Activated CD4-positive, alpha-beta T cell treated with anti-CD3 and anti-CD28 coated beads, Interleukin-2, amount 10 ng/mL, durations not matched to agents 7 days and 5 days (primary cell): ENCODE data around the gene SMG6. TPM values are rescaled to one million over a fixed set of nuclear protein-coding genes. Genes with fewer than 3 reads are reported as not detected.

Experiments
- CTCF ChIA-PET: fragments of 350-600 bp; sonication (Branson Sonifier 250); formaldehyde crosslinking; loops from one replicate; lab custom pipeline; 2021; ENCODE audit warnings: antibody characterized with exemption; lab: Charles Lee
- POLR2A ChIA-PET: fragments of 350-600 bp; sonication (Branson Sonifier 250); formaldehyde crosslinking; loops from one replicate; lab custom pipeline; 2021; ENCODE audit warnings: antibody characterized with exemption; lab: Charles Lee
- DNase-seq: peaks from one replicate; pipeline ENCODE4 v3.0.0-alpha.2; 2020
- H3K27ac Mint-ChIP-seq: one replicate; pipeline ENCODE4 v1.8.0; 2021; ENCODE audit warnings: mild to moderate bottlenecking, moderate library complexity, mixed read lengths
- H3K27me3 Mint-ChIP-seq: one replicate; pipeline ENCODE4 v1.8.0; 2021; ENCODE audit warnings: mixed read lengths
- H3K36me3 Mint-ChIP-seq: one replicate; pipeline ENCODE4 v1.8.0; 2021; ENCODE audit warnings: low read depth, mixed read lengths
- H3K4me1 Mint-ChIP-seq: one replicate; pipeline ENCODE4 v1.8.0; 2021; ENCODE audit warnings: mixed read lengths
- H3K4me3 Mint-ChIP-seq: one replicate; pipeline ENCODE4 v1.8.0; 2021; ENCODE audit warnings: mild to moderate bottlenecking, moderate library complexity, mixed read lengths
- H3K9me3 Mint-ChIP-seq: one replicate; pipeline ENCODE4 v1.8.0; 2021; ENCODE audit warnings: mixed read lengths
- total RNA-seq, 2 experiments: library from RNA; stranded (reverse); gene quantifications; one replicate each; pipeline ENCODE4 v1.2.3, GENCODE V29; 2021

Gene SMG6
- total RNA-seq, 2 experiments from 2014 or later = 44.3 to 51.1 TPM

DNA sequence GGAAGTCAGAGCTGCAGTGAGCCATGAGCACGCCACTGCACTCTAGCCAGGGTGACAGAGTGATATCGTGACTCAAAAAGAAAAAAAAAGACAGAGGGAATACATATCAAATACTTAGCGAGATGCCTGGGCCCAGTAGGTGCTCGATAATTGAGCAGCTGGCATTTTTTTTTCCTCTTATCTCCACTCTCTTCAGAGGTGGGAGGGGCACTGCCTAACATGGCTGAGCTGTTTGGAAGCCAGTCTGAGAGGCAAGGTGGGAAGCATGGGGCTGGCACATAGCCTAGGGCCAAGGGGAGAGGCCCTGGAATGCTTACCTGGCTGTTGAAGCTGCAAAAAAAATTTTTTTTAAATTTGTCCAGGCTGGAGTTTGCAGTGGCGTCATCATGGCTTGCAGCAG lies 210.2 kb downstream of the SMG6 start:
- no peak overlapping the region for H3K27ac Mint-ChIP-seq
- peaks cover 59% of the 10 kb centered on the region for H3K4me1 Mint-ChIP-seq
- H3K9me3 Mint-ChIP-seq = no peaks in the 10 kb centered on the region
- H3K36me3 Mint-ChIP-seq = peaks cover 23% of the 10 kb centered on the region
- H3K27me3 Mint-ChIP-seq = no peaks in the 10 kb centered on the region
- no peak overlapping the region for H3K4me3 Mint-ChIP-seq
- DNase-seq = no peak
- POLR2A ChIA-PET = interaction anchor here (0.6 kb wide), 3 partner anchors 11 to 188 kb away, joined by 3 to 4 read pairs (median 4); no protein-coding TSS in a partner anchor
- CTCF ChIA-PET = interaction anchor here (0.5 to 1.8 kb wide), 5 partner anchors 23 to 157 kb away, joined by 3 to 5 read pairs (median 4); no protein-coding TSS in a partner anchor

DNA sequence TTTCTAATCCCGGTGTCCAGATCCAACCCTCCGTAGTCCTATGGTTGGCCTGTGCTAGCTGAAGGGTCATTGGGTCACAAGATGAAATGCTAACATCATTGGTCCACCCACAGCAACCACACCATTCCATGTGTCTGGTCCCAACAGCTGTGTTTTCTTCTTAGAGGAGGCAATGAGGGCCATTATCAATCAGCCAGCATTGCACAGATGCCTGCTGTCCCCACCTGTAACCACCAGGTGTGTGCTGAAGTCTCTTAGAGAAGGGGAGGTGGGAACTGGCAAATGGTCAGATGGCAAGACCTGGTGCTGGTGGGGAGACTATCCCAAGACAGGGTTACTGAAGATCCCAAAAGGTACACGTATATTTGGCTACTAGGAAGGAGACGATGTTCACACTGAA lies 211.3 kb downstream of the SMG6 start:
- Mint-ChIP-seq H3K4me3 (no peak overlapping the region), H3K36me3 (peaks cover 24% of the 10 kb centered on the region), H3K9me3 (no peaks in the 10 kb centered on the region), H3K4me1 (peaks cover 59% of the 10 kb centered on the region), H3K27me3 (no peaks in the 10 kb centered on the region), H3K27ac (peak overlapping the region; percentile 34)
- ChIA-PET CTCF (interaction anchor here (0.8 kb wide), 1 partner anchor 23 kb away, joined by 3 read pairs; no protein-coding TSS in a partner anchor), POLR2A (interaction anchor here (0.7 kb wide), 1 partner anchor 25 kb away, joined by 5 read pairs; no protein-coding TSS in a partner anchor)
- no peak for DNase-seq

DNA sequence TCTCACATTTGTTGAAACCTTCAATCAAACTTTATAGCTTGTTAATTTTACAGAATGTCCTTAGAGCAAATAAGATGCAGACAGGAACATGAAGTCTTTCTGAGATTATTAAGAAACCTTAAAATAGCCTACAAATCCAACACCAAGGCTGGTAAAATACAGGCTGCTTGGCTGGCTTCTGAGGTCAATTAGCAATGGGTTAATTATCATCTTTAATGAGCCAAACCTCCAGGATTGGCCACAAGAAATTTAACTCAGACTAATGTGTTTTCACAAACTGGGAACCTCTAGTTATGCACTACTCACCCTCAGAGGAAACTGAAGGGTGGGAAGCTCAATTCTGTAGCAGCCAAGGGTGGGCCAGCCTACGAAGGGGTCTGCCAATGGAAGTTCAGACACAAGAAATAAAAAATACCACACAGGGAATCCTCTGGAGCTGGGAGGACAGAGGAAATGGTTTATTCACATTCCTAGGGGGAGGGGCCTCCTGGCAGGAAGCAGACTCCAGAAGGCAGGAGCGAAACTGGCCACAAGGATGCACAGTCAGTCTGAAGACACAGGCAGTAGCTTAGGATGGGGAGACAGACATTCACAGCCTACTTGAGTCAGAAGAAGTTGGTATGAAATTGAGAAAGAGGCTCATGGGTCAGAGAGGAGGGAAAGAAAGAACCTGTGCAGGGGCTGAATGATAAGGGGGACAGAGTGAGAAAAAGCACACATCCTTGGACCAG lies 212.6 kb downstream of the SMG6 start:
- Mint-ChIP-seq H3K27ac (peak overlapping the region; percentile 94), H3K4me3 (peak overlapping the region; percentile 84), H3K4me1 (peaks cover 72% of the 10 kb centered on the region), H3K9me3 (no peaks in the 10 kb centered on the region), H3K27me3 (no peaks in the 10 kb centered on the region), H3K36me3 (peaks cover 32% of the 10 kb centered on the region)
- ChIA-PET POLR2A (interaction anchor here (0.6 to 0.7 kb wide), 2 partner anchors 153 to 175 kb away, joined by 3 read pairs; no protein-coding TSS in a partner anchor), CTCF (interaction anchor here (0.6 to 3.9 kb wide), 7 partner anchors 12 to 154 kb away, joined by 4 to 24 read pairs (median 6); partner anchors contain the start of gene HIC1)
- DNase-seq = no peak

- Mint-ChIP-seq H3K27me3 (no peaks in the 10 kb centered on the region), H3K9me3 (no peaks in the 10 kb centered on the region), H3K36me3 (peaks cover 36% of the 10 kb centered on the region), H3K27ac (peak overlapping the region; percentile 94), H3K4me1 (peaks cover 77% of the 10 kb centered on the region), H3K4me3 (peak overlapping the region; percentile 84)
- CTCF ChIA-PET = interaction anchor here (0.6 to 3.9 kb wide), 9 partner anchors 9 to 155 kb away, joined by 3 to 24 read pairs (median 6); partner anchors contain the start of gene HIC1
- DNase-seq = peak; percentile 30
- POLR2A ChIA-PET = interaction anchor here (0.7 kb wide), 1 partner anchor 103 kb away, joined by 3 read pairs; no protein-coding TSS in a partner anchor
These were observed 213.4 kb downstream of the SMG6 start for GRCh38 chr17:2090210-2090641.

- no peaks in the 10 kb centered on the region for H3K9me3 Mint-ChIP-seq
- ChIA-PET POLR2A (interaction anchor here (0.6 to 0.9 kb wide), 2 partner anchors 20 to 31 kb away, joined by 3 to 4 read pairs; no protein-coding TSS in a partner anchor), CTCF (interaction anchor here (0.9 to 3.9 kb wide), 9 partner anchors 8 to 156 kb away, joined by 3 to 24 read pairs (median 6); partner anchors contain the start of gene HIC1)
- peak overlapping the region; percentile 94 for H3K27ac Mint-ChIP-seq
- H3K4me1 Mint-ChIP-seq = peaks cover 85% of the 10 kb centered on the region
- no peaks in the 10 kb centered on the region for H3K27me3 Mint-ChIP-seq
- no peak for DNase-seq
- H3K36me3 Mint-ChIP-seq = peaks cover 41% of the 10 kb centered on the region
- peak overlapping the region; percentile 84 for H3K4me3 Mint-ChIP-seq
These were observed 214.6 kb downstream of the SMG6 start for GRCh38 chr17:2089021-2089422.

DNA sequence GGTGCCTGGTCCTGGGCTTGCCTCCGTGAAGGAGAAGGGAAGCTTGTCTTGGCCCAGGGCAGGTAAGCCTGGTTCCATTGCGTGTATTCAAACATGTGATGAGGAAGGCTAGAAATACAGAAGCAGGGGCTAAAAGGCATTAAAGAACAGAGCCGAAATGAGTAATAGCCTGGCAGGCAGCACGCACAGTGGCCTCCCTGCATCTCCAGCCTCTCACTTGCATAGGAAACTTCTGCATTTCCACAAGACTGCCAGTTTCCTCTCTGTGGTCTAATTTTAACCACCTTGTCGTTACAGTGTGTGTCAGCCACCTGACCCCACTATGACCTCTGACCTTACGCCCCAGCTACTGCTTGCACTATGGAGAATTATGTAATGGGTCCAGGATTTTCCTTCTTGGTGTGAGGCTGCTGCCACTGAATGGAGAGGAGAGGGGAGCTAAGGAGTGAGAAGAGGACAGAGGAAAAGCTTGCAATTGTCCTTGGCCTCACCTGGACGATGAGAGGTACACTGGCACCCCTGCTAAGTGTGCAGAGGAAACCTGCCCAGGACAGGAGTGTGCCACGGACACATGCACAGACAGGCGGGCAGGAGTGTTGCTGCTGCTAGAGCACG lies 215.9 kb downstream of the SMG6 start:
- no peaks in the 10 kb centered on the region for H3K27me3 Mint-ChIP-seq
- CTCF ChIA-PET = interaction anchor here (0.6 to 3.0 kb wide), 10 partner anchors 12 to 295 kb away, joined by 3 to 14 read pairs (median 6); no protein-coding TSS in a partner anchor
- POLR2A ChIA-PET = interaction anchor here (0.8 kb wide), 1 partner anchor 33 kb away, joined by 4 read pairs; the partner anchor contains the start of gene HIC1
- H3K4me1 Mint-ChIP-seq = peaks cover 88% of the 10 kb centered on the region
- peak overlapping the region; percentile 61 for H3K27ac Mint-ChIP-seq
- peaks cover 41% of the 10 kb centered on the region for H3K36me3 Mint-ChIP-seq
- no peaks in the 10 kb centered on the region for H3K9me3 Mint-ChIP-seq
- DNase-seq = peak; percentile 73
- peak overlapping the region; percentile 9 for H3K4me3 Mint-ChIP-seq

GRCh38 chr17:2086306-2086705 lies 217.3 kb downstream of the SMG6 start:
- H3K27ac Mint-ChIP-seq = peak overlapping the region; percentile 68
- peaks cover 45% of the 10 kb centered on the region for H3K36me3 Mint-ChIP-seq
- no peak for DNase-seq
- no peaks in the 10 kb centered on the region for H3K9me3 Mint-ChIP-seq
- POLR2A ChIA-PET = interaction anchor here (0.5 kb wide), 1 partner anchor 958 kb away, joined by 3 read pairs; no protein-coding TSS in a partner anchor
- CTCF ChIA-PET = interaction anchor here (0.5 to 3.0 kb wide), 8 partner anchors 9 to 159 kb away, joined by 3 to 14 read pairs (median 4); no protein-coding TSS in a partner anchor
- H3K4me3 Mint-ChIP-seq = no peak overlapping the region
- no peaks in the 10 kb centered on the region for H3K27me3 Mint-ChIP-seq
- H3K4me1 Mint-ChIP-seq = peaks cover 91% of the 10 kb centered on the region

GRCh38 chr17:2085648-2085949 lies 218.0 kb downstream of the SMG6 start:
- Mint-ChIP-seq H3K27ac (no peak overlapping the region), H3K27me3 (no peaks in the 10 kb centered on the region), H3K9me3 (no peaks in the 10 kb centered on the region), H3K4me1 (peaks cover 89% of the 10 kb centered on the region), H3K4me3 (no peak overlapping the region), H3K36me3 (peaks cover 48% of the 10 kb centered on the region)
- ChIA-PET CTCF (interaction anchor here (1.0 to 1.7 kb wide), 4 partner anchors 9 to 159 kb away, joined by 3 to 7 read pairs (median 4); no protein-coding TSS in a partner anchor), POLR2A (no interaction called here)
- DNase-seq = no peak

GRCh38 chr17:2084766-2085647 lies 218.6 kb downstream of the SMG6 start:
- Mint-ChIP-seq H3K4me3 (no peak overlapping the region), H3K27me3 (no peaks in the 10 kb centered on the region), H3K9me3 (no peaks in the 10 kb centered on the region), H3K27ac (no peak overlapping the region), H3K36me3 (peaks cover 48% of the 10 kb centered on the region), H3K4me1 (peaks cover 83% of the 10 kb centered on the region)
- no peak for DNase-seq
- CTCF ChIA-PET = interaction anchor here (0.6 to 4.4 kb wide), 9 partner anchors 10 to 160 kb away, joined by 3 to 20 read pairs (median 4); no protein-coding TSS in a partner anchor
- POLR2A ChIA-PET = no interaction called here

- Mint-ChIP-seq H3K36me3 (peaks cover 53% of the 10 kb centered on the region), H3K27me3 (no peaks in the 10 kb centered on the region), H3K4me3 (no peak overlapping the region), H3K27ac (no peak overlapping the region), H3K9me3 (no peaks in the 10 kb centered on the region), H3K4me1 (peaks cover 75% of the 10 kb centered on the region)
- ChIA-PET POLR2A (interaction anchor here (0.6 kb wide), 1 partner anchor 22 kb away, joined by 3 read pairs; no protein-coding TSS in a partner anchor), CTCF (interaction anchor here (0.6 to 4.4 kb wide), 9 partner anchors 13 to 197 kb away, joined by 3 to 20 read pairs (median 3); partner anchors contain the start of gene HIC1)
- no peak for DNase-seq
These were observed 219.4 kb downstream of the SMG6 start for GRCh38 chr17:2084036-2084765.

GRCh38 chr17:2083613-2084035 lies 220.0 kb downstream of the SMG6 start:
- ChIA-PET POLR2A (interaction anchor here (0.6 kb wide), 1 partner anchor 21 kb away, joined by 3 read pairs; no protein-coding TSS in a partner anchor), CTCF (interaction anchor here (0.7 to 4.4 kb wide), 7 partner anchors 13 to 198 kb away, joined by 3 to 20 read pairs (median 3); partner anchors contain the start of gene HIC1)
- H3K4me3 Mint-ChIP-seq = no peak overlapping the region
- H3K9me3 Mint-ChIP-seq = no peaks in the 10 kb centered on the region
- peaks cover 54% of the 10 kb centered on the region for H3K36me3 Mint-ChIP-seq
- no peaks in the 10 kb centered on the region for H3K27me3 Mint-ChIP-seq
- DNase-seq = no peak
- no peak overlapping the region for H3K27ac Mint-ChIP-seq
- H3K4me1 Mint-ChIP-seq = peaks cover 70% of the 10 kb centered on the region
